T-helper 22 cell (primary cell): ENCODE measurements around the gene DNAJC7.
A peak's percentile ranks its signal among the peaks of the same experiment; 100 is the strongest.

Experiments used
- DNase-seq: peaks from one replicate; pipeline ENCODE4 v3.0.0-alpha.2; 2020; ENCODE audit warnings: low read depth

DNAJC7 gene

GRCh38 chr17:41974658-41975057 lies 42.6 kb downstream of the DNAJC7 start:
- DNase-seq, result no peak

GRCh38 chr17:41974031-41974430 lies 43.2 kb downstream of the DNAJC7 start:
- no peak for DNase-seq

GRCh38 chr17:41973408-41973811 lies 43.8 kb downstream of the DNAJC7 start:
- DNase-seq, result no peak

GRCh38 chr17:41972571-41973407 lies 44.5 kb downstream of the DNAJC7 start:
- DNase-seq, result no peak

- no peak for DNase-seq
These were observed 45.3 kb downstream of the DNAJC7 start for GRCh38 chr17:41971721-41972523.

- no peak for DNase-seq
These were observed 46.3 kb downstream of the DNAJC7 start for GRCh38 chr17:41970901-41971331.

- DNase-seq, result no peak
These were observed 48.6 kb downstream of the DNAJC7 start for GRCh38 chr17:41968676-41969075.

GRCh38 chr17:41967921-41968578 lies 49.2 kb downstream of the DNAJC7 start:
- no peak for DNase-seq

- DNase-seq, result no peak
These were observed 49.9 kb downstream of the DNAJC7 start for GRCh38 chr17:41967141-41967920.

- DNase-seq, result peak; percentile 83
These were observed 50.6 kb downstream of the DNAJC7 start, which contains the start of gene CNP for GRCh38 chr17:41966463-41967140. TSS of gene CNP (plus strand) at chr17:41966795. CDS start at chr17:41966885, 90 bp downstream.

- peak; percentile 58 for DNase-seq
These were observed 51.4 kb downstream of the DNAJC7 start for GRCh38 chr17:41965694-41966462.

GRCh38 chr17:41962768-41963434 lies 54.3 kb downstream of the DNAJC7 start:
- DNase-seq, result peak; percentile 27

GRCh38 chr17:41962111-41962510 lies 55.1 kb downstream of the DNAJC7 start:
- DNase-seq, result no peak

- no peak for DNase-seq
These were observed 57.7 kb downstream of the DNAJC7 start for GRCh38 chr17:41959336-41960095.

GRCh38 chr17:41959030-41959335 lies 58.3 kb downstream of the DNAJC7 start:
- DNase-seq, result no peak

GRCh38 chr17:41957869-41958439 lies 59.3 kb downstream of the DNAJC7 start:
- DNase-seq, result no peak

- DNase-seq, result no peak
These were observed 60.0 kb downstream of the DNAJC7 start for GRCh38 chr17:41957031-41957868.

GRCh38 chr17:41956522-41956921 lies 60.7 kb downstream of the DNAJC7 start:
- no peak for DNase-seq
